Right atrium auricular region (tissue), 2 donors: Measurements from ENCODE around the gene DSTN. TPM values are rescaled to one million over a fixed set of nuclear protein-coding genes. Genes with fewer than 3 reads are reported as not detected.

Experiments
- DNase-seq: peaks from one replicate; pipeline ENCODE4 v3.0.0-alpha.2; 2019; ENCODE audit warnings: low spot score
- H3K27ac ChIP-seq, 2 donors: fragments of 200-600 bp; sonication (generic); 1 replicate in 1 of 2; 2 replicates in 1 of 2; pipeline ENCODE4 v1.5.1; 2016 to 2019
- H3K27me3 ChIP-seq, 2 donors: fragments of 200-600 bp; sonication (generic); one replicate each; pipeline versions ENCODE4 v1.5.1 to v1.6.0; 2017 to 2019
- H3K36me3 ChIP-seq: fragments of 200-600 bp; sonication (generic); one replicate; pipeline ENCODE4 v1.5.1; 2016
- H3K4me1 ChIP-seq, 2 donors: fragments of 200-600 bp; sonication (generic); one replicate each; pipeline versions ENCODE4 v1.5.1 to v1.6.0; 2017 to 2019
- H3K4me3 ChIP-seq, 2 donors: fragments of 200-600 bp; sonication (generic); 1 replicate in 1 of 2; 2 replicates in 1 of 2; pipeline ENCODE4 v1.5.1; 2017 to 2019; ENCODE audit warnings: mild to moderate bottlenecking in 1 of 2, moderate library complexity in 1 of 2
- H3K9me3 ChIP-seq, 2 donors: fragments of 200-600 bp; sonication (generic); one replicate each; pipeline ENCODE4 v1.5.1; 2019
- total RNA-seq, 2 donors: library from RNA; depleted of rRNA; stranded (reverse); fragments of >200 nt; gene quantifications; one replicate each; pipeline ENCODE4 v1.1.0, GENCODE V29; 2016
- TF ChIP-seq, protein P1 (sequence below), 2 donors: fragments of 200-600 bp; sonication (generic); IDR thresholded peaks; one replicate each; pipeline ENCODE4 v1.5.1; 2019; ENCODE audit warnings: antibody characterized with exemption in 2 of 2

Gene DSTN
- total RNA-seq, 2 donors from 2014 or later = 585 to 760 TPM

DNA sequence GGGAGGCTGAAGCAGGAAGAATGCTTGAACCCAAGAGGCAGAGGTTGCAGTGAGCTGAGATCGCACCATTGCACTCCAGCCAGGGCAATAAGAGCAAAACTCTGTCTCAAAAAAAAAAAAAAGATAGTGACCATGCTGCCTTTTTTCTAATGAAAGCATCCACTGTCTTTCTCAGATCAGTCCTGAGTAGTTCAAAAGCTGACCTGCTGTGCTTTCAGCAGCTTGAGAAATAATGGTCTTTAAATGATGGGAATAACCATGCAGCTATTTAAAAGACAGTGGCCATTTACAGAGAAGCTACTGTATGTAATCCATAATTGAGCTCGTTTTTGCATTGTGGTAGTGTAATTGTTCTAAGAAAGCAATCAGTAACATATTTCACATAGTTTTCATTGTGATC, 36.1 kb downstream of the DSTN start:
- peaks cover 0 to 24% of the 10 kb centered on the region in 2 donors for H3K4me1 ChIP-seq
- H3K4me3 ChIP-seq = no peak overlapping the region
- H3K27ac ChIP-seq = no peak overlapping the region
- TF ChIP-seq, protein P1, sequence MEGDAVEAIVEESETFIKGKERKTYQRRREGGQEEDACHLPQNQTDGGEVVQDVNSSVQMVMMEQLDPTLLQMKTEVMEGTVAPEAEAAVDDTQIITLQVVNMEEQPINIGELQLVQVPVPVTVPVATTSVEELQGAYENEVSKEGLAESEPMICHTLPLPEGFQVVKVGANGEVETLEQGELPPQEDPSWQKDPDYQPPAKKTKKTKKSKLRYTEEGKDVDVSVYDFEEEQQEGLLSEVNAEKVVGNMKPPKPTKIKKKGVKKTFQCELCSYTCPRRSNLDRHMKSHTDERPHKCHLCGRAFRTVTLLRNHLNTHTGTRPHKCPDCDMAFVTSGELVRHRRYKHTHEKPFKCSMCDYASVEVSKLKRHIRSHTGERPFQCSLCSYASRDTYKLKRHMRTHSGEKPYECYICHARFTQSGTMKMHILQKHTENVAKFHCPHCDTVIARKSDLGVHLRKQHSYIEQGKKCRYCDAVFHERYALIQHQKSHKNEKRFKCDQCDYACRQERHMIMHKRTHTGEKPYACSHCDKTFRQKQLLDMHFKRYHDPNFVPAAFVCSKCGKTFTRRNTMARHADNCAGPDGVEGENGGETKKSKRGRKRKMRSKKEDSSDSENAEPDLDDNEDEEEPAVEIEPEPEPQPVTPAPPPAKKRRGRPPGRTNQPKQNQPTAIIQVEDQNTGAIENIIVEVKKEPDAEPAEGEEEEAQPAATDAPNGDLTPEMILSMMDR (IDR thresholded peaks at IDR 0.05) = no peak
- H3K9me3 ChIP-seq = no peaks in the 10 kb centered on the region
- peaks cover 87% of the 10 kb centered on the region for H3K36me3 ChIP-seq
- no peak for DNase-seq
- H3K27me3 ChIP-seq = no peaks in the 10 kb centered on the region

DNA sequence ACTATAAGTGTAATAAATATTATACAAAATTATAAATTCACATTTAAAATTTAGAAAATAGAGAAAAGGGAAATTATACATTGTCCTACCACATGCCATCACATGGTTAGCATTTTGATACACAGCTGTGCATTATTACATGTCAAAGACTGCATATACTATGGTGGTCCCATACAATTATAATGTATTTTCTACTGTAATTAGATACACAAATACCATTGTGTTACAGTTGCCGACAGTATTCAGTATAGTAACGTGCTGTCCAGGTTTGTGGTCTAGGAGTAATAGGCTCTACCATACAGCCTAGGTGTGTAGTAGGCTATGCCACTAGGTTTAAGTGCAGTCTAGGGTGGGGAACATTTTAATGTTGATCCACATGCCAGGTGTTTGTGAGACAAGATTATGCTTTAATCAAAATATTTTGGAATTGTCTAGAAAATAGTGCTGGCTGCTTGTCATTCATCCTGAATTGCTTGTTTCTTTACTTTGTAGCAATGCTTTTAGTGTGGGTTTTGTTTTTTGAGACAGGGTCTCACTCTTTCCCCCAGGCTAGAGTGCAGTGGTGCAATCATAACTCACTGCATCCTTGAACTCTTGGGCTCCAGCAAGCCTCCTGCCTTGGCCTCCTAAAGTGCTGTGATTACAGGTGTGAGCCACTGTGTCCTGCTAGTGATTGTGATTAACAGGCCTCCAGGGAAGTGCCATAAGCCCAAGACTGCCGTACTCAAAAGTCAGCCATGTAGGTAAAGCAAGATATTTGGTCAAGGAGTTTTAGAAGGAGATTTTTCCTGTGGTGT, 39.0 kb downstream of the DSTN start:
- Histone ChIP-seq H3K27me3 (no peaks in the 10 kb centered on the region), H3K4me1 (peaks cover 0 to 45% of the 10 kb centered on the region in 2 donors), H3K27ac (peak overlapping the region in 1 of 2 donors; percentile 6), H3K9me3 (no peaks in the 10 kb centered on the region), H3K36me3 (peaks cover 69% of the 10 kb centered on the region), H3K4me3 (no peak overlapping the region)
- no peak for DNase-seq
- TF ChIP-seq, protein P1 (IDR thresholded peaks at IDR 0.05) = no peak

DNA sequence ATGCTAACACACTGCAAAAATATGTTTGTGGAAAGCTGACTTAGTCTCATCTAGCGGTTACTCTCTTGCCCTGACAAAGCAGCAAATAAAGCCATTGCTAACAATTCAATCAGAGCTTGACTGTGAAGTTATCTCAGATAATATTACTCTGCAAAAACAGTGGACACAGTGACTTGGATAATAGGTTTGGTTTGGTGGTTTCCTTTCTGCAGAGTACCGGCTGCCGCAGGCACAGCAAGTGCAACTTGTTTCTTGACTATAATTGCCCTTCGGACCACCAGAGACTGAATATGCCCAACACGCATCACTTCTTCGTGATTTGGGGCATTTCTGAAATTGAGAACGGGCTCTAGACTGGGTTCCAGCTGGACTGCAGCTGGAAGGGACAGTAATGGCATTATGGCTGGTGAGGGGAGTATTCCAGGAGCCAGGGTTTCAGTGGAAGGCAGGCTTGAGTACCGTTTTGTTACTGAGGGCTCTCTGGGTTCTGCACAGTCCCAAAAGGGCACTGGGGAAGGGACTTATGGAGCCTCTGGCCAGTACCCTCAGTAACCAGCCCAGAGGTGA, 40.0 kb downstream of the DSTN start:
- DNase-seq = peak; percentile 48
- Histone ChIP-seq H3K36me3 (peaks cover 63% of the 10 kb centered on the region), H3K4me1 (peaks cover 0 to 54% of the 10 kb centered on the region in 2 donors), H3K9me3 (no peaks in the 10 kb centered on the region), H3K27me3 (no peaks in the 10 kb centered on the region), H3K27ac (peak overlapping the region in 1 of 2 donors; percentile 70), H3K4me3 (no peak overlapping the region)
- TF ChIP-seq, protein P1 (IDR thresholded peaks at IDR 0.05) = no peak

DNA sequence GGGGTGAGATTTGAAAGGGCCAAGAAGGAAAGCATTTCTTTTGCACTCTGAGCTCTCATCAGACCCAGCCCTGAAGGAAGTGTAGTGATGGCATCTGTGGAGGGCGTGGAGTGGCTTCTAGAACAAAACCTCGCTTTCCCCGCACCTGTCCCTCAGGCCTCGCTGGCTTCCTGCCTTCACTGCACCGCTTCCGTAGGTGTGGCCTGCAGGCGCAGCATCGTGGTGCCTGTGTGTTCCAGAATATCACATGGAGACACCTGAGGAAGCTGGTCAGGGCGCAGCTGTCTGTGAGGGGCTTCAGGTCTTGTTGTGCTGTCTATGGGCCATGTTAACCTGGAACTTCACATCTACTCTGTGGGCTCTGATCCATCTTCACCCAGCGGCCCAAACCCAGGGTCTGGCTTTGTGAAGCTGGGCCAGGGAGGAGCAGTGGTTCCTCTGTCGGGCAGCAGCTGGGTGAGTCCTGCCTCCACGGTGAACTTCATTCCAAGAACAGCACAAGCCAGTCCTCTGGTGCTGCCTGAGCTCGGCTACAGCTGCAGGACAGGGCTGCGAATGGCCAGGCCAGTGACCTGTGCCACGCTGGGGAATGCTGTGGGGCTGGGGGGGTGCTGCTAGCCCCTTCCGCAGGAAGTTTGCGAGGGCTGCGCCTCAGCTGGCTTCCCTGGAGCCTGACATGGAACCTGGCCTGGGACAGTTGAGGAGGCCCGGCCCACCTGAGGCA, 40.9 kb downstream of the DSTN start:
- H3K36me3 ChIP-seq = peaks cover 63% of the 10 kb centered on the region
- peak; percentile 59 for DNase-seq
- TF ChIP-seq, protein P1 (IDR thresholded peaks at IDR 0.05) = no peak
- H3K4me3 ChIP-seq = no peak overlapping the region
- no peaks in the 10 kb centered on the region for H3K27me3 ChIP-seq
- H3K4me1 ChIP-seq = peaks cover 0 to 55% of the 10 kb centered on the region in 2 donors
- H3K9me3 ChIP-seq = no peaks in the 10 kb centered on the region
- H3K27ac ChIP-seq = peak overlapping the region; percentile 8 to 70

DNA sequence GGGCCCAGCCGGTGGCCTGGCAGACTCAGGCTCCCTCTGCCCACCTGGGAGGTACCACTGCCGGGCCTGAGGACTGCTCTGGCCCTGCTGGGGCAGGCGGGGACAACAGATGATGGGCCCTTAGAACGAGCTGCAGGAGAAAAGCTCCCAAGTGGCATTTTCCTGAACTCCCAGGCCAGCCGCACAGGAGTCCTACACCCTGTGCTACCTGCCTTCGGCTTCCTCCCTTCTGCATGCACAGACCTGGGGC, 41.3 kb downstream of the DSTN start:
- Histone ChIP-seq H3K4me1 (peaks cover 0 to 56% of the 10 kb centered on the region in 2 donors), H3K27me3 (no peaks in the 10 kb centered on the region), H3K27ac (peak overlapping the region; percentile 8 to 70), H3K9me3 (no peaks in the 10 kb centered on the region), H3K4me3 (no peak overlapping the region), H3K36me3 (peaks cover 63% of the 10 kb centered on the region)
- TF ChIP-seq, protein P1 (IDR thresholded peaks at IDR 0.05) = peak in 1 of 2 donors; percentile 49
- DNase-seq = no peak
